Mucosa of stomach (tissue), 1 donor: ENCODE measurements around the gene TXNL1.

Source experiments
- H3K27me3 ChIP-seq: one replicate; pipeline ENCODE4 v1.7.0; 2013; ENCODE audit warnings: mild to moderate bottlenecking, low read length; ENCODE audit not compliant: control insufficient read depth, insufficient read depth
- H3K36me3 ChIP-seq: one replicate; pipeline ENCODE4 v1.7.0; 2013; ENCODE audit warnings: low read length; ENCODE audit not compliant: control insufficient read depth, insufficient read depth
- H3K4me1 ChIP-seq: one replicate; pipeline ENCODE4 v1.7.0; 2013; ENCODE audit warnings: mild to moderate bottlenecking, low read length; ENCODE audit not compliant: control insufficient read depth, insufficient read depth
- H3K4me3 ChIP-seq: one replicate; pipeline ENCODE4 v1.7.0; 2013; ENCODE audit warnings: low read length
- H3K9ac ChIP-seq: one replicate; pipeline ENCODE4 v1.7.0; 2013; ENCODE audit warnings: mild to moderate bottlenecking, low read length, moderate library complexity
- H3K9me3 ChIP-seq: one replicate; pipeline ENCODE4 v1.7.0; 2013; ENCODE audit warnings: mild to moderate bottlenecking, low read length, moderate library complexity; ENCODE audit not compliant: control insufficient read depth
- donor health status: Pancreatic carcinoma.

Gene TXNL1

DNA sequence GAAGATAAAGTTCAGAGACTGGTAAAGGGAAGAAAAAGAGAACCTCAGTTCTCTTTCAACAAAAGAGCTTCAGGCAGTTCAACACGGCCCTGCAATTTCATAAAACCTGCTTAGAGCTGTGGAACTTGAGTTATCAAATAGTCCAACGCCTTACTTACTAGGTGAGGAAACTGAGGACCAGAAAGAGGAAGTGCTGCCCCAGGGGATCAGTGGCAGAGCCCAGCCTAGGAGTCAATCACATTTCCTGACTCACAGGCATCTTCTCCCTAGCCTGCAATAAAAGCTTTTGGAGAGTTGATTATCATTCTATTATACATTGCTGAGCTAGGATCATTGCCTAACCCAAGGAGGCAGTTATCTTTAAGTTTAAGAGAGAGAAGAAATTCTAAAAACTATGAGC is 77.4 kb downstream of the TXNL1 start:
- no peaks in the 10 kb centered on the region for H3K36me3 ChIP-seq
- no peaks in the 10 kb centered on the region for H3K4me1 ChIP-seq
- H3K9me3 ChIP-seq, result no peaks in the 10 kb centered on the region
- H3K4me3 ChIP-seq, result no peak overlapping the region
- H3K27me3 ChIP-seq, result no peaks in the 10 kb centered on the region
- H3K9ac ChIP-seq, result no peak overlapping the region

- H3K27me3 ChIP-seq, result no peaks in the 10 kb centered on the region
These were observed 79.3 kb downstream of the TXNL1 start for GRCh38 chr18:56559044-56559443.

DNA sequence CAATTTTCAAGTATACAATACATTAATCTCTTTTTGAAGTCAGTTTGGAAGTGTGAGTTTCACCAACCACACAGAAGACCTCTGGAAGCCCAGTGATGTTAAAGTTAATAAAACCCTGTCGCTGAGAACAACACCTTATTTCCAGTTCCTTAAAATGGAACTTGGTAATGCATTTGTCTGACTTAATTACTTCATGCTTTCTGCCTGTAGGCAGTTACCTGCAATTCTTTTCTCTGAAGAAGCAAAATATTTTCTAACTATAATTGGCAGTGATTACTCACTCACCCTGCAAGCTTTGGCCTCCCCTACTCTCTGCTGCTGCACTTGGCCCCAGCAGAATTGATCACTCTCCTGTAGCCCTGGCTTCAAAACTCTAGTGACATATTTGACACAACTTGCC is 81.5 kb downstream of the TXNL1 start:
- Histone ChIP-seq H3K4me3 (no peak overlapping the region), H3K9me3 (no peaks in the 10 kb centered on the region), H3K4me1 (no peaks in the 10 kb centered on the region)

More at GRCh38 chr18:56559044-56559443, 79.3 kb downstream of the TXNL1 start:
- Histone ChIP-seq H3K9me3 (no peaks in the 10 kb centered on the region), H3K36me3 (no peaks in the 10 kb centered on the region), H3K4me3 (no peak overlapping the region), H3K4me1 (no peaks in the 10 kb centered on the region), H3K9ac (no peak overlapping the region)

DNA sequence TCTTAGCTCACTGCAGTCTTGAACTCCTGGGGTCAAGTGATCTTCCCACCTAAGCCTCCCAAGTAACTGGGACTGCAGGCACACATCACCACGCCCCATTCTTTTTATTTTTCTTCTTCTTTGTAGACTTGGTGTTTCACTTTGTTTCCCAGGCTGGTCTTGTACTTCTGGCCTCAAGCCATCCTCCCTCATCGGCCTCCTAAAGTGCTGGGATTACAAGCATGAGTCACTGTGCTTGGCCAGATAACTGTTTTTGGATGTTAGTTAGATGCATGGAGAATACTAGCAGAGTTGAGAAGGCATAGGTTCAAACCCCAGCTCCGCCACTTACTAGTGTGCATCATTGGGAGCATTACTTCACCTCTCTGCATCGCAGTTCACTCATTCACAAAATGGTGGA is 88.3 kb downstream of the TXNL1 start:
- H3K9me3 ChIP-seq, result no peaks in the 10 kb centered on the region
- no peaks in the 10 kb centered on the region for H3K36me3 ChIP-seq
- no peak overlapping the region for H3K4me3 ChIP-seq
- no peak overlapping the region for H3K9ac ChIP-seq
- no peaks in the 10 kb centered on the region for H3K4me1 ChIP-seq
- H3K27me3 ChIP-seq, result no peaks in the 10 kb centered on the region

More for the DNA sequence above, 81.5 kb downstream of the TXNL1 start:
- Histone ChIP-seq H3K36me3 (no peaks in the 10 kb centered on the region), H3K9ac (no peak overlapping the region), H3K27me3 (no peaks in the 10 kb centered on the region)
